NCI-H2196 (cell line): ENCODE results near the gene DBN1.
"Not testable (repeated sequence)": the region's sequence is repeated elsewhere in the genome, so short reads cannot be mapped to it uniquely, and the experiment has no call there.

Experiments used
- DNase-seq: peaks from one replicate; lab custom pipeline; 2025; ENCODE audit not compliant: unreplicated experiment; lab: John Stamatoyannopoulos, UW

Gene DBN1

GRCh38 chr5:177431317-177432142, 41.9 kb downstream of the DBN1 start:
- DNase-seq, result no peak

DNA sequence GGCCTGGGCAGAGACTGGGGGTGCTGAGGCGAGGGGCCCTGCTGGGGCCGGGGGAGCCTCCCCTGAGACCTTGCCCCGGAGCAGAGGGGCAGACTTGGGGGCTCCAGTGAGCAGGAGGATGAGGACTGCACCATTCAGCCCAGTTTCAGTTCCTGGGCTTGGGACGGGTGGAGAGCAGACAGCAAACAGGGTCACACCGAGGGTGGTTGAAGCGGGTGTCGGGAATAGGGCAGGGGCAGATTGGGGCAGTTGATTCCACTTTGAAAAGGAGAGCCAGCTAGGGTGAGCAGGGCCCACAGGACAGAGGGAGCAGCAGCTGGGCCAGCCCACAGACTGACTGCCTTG, 42.5 kb downstream of the DBN1 start:
- no peak for DNase-seq

DNA sequence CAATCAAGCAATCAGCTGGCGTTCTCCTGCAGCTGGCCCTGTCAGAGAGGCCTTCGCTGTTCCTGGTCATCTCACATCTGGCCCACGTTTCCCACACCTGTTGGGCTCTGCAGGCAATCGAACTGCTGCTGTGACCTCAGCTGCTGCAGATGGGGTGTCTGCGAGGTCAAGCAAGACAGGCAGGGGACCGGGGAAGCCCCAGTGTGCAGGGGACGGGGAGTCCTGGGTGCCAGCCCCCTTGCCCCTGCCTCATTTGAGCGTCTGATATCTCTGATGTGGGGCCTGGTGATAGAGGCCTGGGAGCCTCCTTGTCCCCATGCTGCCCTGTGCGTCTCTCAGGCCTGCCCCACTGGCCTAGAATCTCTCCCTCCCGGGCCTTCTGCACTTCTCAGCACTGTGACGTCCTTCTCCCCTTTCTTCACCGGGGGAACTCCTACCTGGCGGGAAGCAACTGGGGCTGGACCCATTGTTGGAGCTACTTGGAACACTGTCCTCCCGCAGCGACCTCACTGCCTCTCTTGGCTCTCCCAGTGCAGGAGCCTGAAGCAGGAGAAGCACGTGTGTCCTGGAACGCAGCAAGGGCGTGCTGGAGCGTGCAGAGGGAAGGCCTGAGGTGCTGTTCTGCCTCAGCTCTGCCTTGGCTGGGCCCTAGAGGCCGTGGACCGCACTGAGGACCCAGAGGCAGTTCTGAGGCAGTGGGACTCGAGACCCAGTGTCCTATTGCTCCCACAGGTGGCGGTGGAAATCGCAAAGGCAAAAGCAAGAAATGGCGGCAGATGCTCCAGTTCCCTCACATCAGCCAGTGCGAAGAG, 43.1 kb downstream of the DBN1 start:
- DNase-seq, result no peak

DNA sequence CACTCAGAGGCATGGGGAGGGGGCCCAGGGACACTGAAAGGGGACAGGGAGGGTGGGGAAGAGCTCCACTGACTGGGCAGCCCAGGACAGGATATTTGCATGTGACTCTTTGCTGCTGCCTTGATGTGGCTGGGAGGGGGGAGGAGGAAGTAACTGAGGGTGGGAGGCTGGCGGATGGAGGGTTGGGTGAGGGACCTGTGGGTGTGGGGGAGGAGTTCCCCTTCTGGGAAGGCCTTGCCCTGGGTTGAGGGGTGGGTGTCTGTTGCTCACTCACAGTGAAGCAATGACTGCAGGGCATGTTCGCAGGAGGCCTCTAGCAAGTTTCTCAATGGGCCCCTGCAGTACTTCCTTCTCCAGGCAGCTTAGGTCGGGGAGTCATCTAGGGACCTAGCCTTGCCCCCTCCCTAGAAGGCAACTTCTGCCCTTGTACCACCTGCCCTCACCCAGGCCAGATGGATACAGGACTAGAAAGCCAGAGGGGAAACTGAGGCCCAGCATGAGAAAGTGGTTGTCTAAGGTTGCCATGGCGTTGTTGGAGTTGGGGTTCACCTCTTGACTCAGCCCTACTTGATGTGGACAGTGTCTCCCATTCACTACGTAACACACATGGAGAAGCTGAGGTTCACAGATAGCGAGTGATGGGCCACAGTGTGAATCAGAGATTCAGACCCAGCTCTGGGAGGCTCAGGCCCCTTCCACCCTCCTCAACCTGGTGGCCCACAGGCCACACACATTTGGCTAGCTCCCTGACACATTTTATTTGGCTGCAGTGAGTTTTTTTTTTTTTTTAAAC, 44.0 kb downstream of the DBN1 start:
- DNase-seq, result no peak

- no peak for DNase-seq
Observed at GRCh38 chr5:177428574-177429217, 44.7 kb downstream of the DBN1 start.

DNA sequence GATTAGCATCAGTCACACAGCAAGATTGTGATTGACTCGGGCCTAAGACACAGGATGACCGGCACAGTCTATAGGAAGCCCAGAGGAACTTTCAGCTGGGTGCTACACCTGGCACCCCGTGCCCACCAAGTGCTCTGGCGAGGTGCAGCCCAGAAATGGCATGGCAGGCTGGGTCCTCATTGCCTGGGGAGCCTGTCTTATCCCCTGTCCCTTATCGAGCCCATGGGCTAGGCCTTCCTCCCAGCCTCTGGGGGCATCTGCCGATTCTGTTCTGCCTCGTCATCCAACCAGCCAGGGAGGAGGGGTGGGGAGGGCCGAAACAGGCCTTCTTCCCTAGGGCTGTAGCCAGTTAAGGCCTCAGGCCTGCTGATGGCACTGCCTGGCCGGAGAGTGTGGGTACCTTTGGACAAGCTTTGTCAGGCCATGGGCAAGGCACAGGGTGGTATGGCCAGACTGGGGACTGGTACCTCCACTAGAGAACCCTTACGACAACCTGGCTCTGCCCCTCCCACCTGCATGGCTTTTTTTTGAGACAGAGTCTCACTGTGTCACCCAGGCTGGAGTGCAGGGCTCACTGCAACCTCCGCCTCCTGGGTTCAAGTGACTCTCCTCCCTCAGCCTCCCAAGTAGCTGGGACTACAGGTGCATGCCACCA, 45.4 kb downstream of the DBN1 start:
- no peak for DNase-seq

DNA sequence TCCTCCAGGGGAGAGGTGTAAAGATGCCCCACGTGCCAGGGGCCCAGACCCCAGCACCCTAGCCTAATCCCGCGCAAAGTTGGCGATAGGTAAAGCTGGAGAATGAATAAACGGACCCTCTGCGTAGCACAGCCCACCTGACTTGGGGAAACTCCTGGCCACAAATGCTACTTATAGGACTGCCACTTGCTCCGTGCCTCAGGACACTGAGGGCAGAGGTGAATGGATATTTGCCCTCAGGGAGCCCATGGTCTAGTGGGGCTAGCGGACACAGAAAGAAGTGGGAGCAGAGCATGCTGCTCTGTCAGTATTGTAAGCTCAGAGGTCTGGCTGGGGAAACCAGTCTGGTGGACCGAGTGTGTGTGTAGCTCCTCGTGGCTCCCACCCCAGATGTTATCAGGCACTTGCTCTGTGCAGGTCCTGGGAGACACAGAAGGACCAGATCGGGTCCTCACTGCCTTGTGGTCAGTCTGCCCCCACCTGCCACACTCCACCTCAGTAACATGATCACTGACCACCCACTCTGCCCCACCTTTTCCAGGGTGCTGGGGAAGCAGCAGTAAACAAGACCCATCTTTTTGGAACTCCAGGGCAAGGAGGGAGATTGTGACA, 46.1 kb downstream of the DBN1 start:
- no peak for DNase-seq

DNA sequence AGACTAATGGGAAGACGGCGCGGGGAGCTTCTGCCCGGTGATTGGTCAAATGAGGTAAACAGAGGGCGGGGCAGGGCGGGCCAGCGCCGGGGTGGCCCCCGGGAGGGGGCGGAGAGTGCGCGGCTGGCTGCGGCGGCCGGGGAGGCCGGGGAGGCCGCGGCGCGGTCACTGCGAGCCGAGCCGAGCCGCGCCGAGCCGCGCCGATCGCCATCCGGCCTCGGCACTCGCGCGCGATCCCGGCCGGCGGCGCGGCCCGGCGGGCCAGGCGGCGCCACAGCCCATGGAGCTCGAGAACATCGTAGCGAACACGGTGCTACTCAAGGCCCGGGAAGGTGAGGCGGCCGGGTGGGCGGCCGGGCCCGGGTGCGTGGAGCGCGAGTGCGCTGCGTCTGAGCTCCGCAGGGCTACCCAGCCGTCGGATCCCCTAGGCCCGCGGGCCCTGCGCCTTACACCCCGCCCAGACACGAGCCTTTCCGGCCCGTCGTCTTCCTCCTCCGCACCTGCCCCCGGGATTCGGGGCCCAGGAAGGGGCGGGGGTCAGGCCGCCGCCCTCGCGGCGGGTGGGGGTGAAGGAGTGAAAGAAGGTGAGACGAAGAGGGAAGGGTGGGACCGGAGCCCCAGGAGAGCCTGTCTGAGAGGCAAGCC, 46.7 kb downstream of the DBN1 start, which contains the start of gene GRK6:
Gene GRK6 (plus strand): TSS at position 111 of the 645 bp plus-strand sequence. CDS start 170 bp downstream, at position 281.
- DNase-seq, result peak; percentile 40

DNA sequence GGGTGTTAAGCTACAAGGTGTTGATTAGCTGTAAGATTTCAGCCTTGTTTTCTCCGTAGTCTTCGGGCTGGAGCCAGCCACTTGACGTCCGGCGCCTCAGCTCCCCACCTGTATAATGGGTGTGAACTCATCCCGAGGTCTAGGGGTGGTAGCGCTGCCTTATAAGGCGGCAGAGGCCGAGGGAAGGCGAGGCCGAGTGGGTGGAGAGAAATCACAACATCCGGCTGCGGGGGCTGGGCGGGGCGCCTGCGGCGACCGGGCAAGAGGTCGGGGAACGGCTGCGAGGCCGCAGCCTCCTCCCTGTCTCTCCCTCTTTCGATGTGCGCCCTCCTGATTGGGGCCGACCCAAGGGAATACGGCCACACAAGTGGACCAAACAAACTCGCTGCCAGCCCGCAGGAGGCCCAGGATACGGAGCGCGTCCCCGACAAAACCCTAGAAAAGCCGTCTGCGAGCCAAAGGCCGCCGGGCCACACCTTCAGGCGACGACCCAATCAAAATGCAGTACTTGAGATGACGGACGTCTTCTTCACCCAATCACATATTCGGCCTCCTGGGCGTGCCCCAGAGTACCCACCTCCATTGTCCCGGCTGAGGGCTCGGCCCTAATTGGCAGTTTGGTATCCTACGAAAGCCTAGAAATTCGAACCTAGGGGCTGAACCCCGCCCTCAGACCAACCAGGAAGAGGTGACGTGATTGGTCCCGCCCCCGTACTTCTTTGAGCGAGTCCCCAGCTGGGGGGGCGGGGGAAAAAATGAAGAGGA, 47.5 kb downstream of the DBN1 start:
- DNase-seq, result peak; percentile 100

DNA sequence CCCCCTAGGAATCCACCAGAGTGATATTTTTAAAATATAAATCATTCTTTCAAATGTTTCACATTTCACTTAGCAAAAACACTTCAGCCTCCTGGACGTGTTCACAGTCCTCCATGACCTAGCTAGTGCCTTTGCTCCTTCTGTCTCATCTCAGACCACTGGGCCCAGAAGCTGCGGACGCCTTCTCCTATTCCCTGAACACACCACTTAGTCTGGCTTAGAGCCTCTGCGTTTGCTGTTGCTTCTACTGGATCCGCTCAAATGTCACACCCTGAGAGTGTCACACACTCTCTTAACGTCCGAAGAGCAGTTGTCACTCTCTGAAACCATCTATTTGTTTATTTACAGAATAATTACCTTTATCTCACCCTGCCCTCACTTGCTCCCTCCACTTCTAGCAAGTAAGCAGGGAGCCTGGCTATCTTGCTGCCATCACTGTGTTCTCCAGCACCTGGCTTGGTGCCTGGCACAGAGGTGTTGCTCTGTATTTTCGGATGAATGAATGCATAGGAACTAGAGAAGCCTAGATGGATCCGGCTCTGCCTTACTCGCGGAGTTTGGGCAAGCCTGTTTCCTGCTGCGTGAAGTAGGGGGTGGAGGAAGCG, 48.1 kb downstream of the DBN1 start:
- no peak for DNase-seq

- no peak for DNase-seq
Observed at GRCh38 chr5:177423671-177424070, 49.8 kb downstream of the DBN1 start.

DNA sequence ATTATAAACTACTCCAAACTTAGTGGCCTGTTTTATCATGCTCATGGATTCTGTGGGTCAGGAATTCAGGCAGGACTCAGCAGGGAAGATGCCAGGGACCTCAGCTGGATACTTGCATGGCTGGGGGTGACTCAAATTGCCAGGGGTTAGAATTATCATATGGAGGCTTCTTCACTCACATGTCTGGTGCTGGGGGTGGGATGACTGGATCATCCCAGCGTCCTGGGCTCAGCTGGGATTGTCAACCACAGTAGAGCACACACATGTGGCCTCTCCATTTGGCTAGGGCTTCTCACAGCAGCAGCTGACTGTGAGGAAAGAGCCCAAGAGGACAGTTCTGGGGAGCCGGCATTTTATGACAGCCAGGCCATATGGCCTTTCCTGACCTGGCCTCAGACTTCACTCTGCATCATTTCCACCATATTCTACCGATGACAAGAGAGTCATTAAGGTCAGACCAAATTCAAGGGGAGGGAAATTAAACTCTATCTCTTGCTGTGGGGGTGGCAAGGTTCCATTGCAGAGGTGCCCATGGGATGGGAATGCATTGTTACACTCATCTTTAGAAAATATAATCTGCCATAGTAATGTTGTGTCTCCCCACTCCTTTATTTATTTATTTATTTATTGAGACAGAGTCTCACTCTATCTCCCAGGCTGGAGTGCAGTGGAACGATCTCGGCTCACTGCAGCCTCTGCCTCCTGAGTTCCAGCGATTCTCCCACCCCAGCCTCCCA, 52.2 kb downstream of the DBN1 start:
- no peak for DNase-seq

GRCh38 chr5:177420472-177420871, 53.0 kb downstream of the DBN1 start:
- not testable (repeated sequence) for DNase-seq

DNA sequence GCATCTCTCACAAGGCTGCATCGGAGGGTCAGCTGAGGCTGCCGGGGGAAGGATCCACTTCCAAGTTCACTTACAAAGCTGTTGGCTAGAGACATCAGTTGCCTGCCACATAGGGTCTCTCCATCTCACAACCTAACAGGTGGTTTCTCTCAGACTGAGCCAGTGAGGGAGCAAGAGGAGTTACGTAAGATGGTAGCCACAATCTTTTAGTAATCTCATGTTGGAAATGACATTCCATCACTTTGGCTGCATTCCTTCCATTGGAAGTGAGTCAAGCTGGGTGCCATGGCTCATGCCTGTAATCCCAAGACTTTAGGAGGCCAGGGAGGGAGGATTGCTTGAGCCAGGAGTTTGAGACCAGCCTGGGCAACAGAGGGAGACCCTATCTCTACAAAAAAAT, 54.4 kb downstream of the DBN1 start:
- DNase-seq, result no peak

DNA sequence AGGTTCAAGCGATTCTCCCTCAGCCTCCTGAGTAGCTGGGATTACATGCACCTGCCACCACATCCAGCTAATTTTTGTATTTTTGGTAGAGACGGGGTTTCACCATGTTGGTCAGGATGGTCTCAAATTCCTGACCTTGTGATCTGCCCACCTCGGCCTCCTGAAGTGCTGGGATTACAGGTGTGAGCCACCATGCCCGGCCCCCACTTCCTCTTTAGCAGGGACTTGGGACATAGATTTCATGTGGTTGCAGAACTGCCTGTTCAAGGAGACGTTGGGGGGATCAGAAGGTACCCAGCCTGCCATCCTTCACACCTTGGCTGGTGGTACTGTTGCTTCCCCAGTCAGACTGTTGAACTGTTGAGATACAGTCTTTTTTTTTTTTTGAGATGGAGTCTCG, 56.4 kb downstream of the DBN1 start:
- DNase-seq, result not testable (repeated sequence)

DNA sequence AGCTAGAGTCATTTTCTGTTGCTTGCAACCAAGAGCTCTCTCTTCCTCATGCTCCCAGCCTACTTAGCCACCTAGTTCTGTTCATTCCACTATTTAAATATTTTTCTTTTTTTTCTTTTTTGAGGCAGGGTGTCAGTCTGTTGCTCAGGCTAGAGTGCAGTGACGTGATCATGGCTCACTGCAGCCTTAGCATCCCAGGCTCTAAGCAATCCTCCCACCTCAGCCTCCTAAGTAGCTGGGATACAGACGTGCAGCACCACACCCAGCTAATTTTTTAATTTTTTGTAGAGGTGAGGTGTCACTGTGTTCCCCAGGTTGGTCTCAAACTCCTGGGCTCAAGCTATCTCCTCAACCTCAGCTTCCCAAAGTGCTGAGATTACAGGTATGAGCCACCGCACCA, 59.0 kb downstream of the DBN1 start:
- DNase-seq, result no peak

DNA sequence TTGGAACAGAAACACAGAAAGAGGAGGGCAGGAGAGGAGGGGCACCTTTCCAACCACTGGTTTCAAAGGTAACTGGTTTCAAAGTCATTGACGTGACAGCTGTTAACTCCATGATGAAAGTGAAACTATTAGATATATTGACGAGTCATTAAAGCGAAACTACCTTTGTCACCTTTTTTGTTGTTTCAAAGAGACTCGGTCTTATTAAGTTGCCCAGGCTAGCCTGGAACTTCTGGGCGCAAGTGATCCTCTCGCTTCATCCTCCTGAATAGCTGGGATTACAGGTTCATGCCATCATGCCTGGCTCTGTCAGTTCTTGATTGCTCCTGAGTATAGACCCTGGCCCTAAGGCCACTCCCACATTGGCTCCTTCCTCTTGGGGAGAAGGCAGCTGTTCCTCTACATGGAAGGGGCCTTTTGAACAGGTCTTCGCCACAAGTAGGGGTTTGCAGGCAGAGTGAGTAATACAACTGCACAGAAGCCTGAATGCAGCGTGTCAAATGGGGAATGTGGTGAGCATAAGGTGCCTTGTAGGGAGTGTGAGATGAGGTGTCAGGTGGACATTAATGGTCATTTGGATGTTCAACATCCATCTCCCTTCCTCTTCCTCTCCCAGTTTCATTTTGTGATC, 60.7 kb downstream of the DBN1 start:
- DNase-seq, result no peak
